Ishikawa (cell line): Measurements from ENCODE around the gene ABCC11.

Experiments
- CEBPB ChIP-seq: IDR thresholded peaks from 2 replicates; pipeline ENCODE4 v1.6.1; 2012
- CREB1 ChIP-seq: IDR thresholded peaks from 2 replicates; pipeline ENCODE4 v1.6.1; 2012; ENCODE audit warnings: low read depth
- EGR1 ChIP-seq: IDR thresholded peaks from 2 replicates; pipeline ENCODE4 v1.6.1; 2012
- EP300 ChIP-seq: IDR thresholded peaks from 2 replicates; pipeline ENCODE4 v1.6.1; 2012; ENCODE audit warnings: borderline replicate concordance
- FOXM1 ChIP-seq: IDR thresholded peaks from 2 replicates; pipeline ENCODE4 v1.6.1; 2012; ENCODE audit warnings: low read depth, borderline replicate concordance
- NFIC ChIP-seq: IDR thresholded peaks from 2 replicates; pipeline ENCODE4 v1.6.1; 2012
- RAD21 ChIP-seq: IDR thresholded peaks from 2 replicates; pipeline ENCODE4 v1.6.1; 2012; ENCODE audit warnings: low read depth
- TAF1 ChIP-seq: IDR thresholded peaks from 2 replicates; pipeline ENCODE4 v1.6.1; 2012; ENCODE audit warnings: low read depth, mild to moderate bottlenecking
- TCF12 ChIP-seq: IDR thresholded peaks from 2 replicates; pipeline ENCODE4 v1.6.1; 2012; ENCODE audit warnings: low read depth
- TEAD4 ChIP-seq: IDR thresholded peaks from 2 replicates; pipeline ENCODE4 v1.6.1; 2012
- YY1 ChIP-seq: IDR thresholded peaks from 2 replicates; pipeline ENCODE4 v1.6.1; 2012; ENCODE audit warnings: low read depth
- ZBTB7A ChIP-seq: IDR thresholded peaks from 2 replicates; pipeline ENCODE4 v1.6.1; 2012; ENCODE audit warnings: low read depth
- TF ChIP-seq, protein P1 (sequence below): IDR thresholded peaks from 2 replicates; pipeline ENCODE4 v1.6.1; 2012
- TF ChIP-seq, protein P2 (sequence below): IDR thresholded peaks from 2 replicates; pipeline ENCODE4 v1.6.1; 2012; ENCODE audit warnings: low read depth, mild to moderate bottlenecking
- TF ChIP-seq, protein P3 (sequence below): IDR thresholded peaks from 2 replicates; pipeline ENCODE4 v1.6.1; 2012

The ABCC11 gene

DNA sequence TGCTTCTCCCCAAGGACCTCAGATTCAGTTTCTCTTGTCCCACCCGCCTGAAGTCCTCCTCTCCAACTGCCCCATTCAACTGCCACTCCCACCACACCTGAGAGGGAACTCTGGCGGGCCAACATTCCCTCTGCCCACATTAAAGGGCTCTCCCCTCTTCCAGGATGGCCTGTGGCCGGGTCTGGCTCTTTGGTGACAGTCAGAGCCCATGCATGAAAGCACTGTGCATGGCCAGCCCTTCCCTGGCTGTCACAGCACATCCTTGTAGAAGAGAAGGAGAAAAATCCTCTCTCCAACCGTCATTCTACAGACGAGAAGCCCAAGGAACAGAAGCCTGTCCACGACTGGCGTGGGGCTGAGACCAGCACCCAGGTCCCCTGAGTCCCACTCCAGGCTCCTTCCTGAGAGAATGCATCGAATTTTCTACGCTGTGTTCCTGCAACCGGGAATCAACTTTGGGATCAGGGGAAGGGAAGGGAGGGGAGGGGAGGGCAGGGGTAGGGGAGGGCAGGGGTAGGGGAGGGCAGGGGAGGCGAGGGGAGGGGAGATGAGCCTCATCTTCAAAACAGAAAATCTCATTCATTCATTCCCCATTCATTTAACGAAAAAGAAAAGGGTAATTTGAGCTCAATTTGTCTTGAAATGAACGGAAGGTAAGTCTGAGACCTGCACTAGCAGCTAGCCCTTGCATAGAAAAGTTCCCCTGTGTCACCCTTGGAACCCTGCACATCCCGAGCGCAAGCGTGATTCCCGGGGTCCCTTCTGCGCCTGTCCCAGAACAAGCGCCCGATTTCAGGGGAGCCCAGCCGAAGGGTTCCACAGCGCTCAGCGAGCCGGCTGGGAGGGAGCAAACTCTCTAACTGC is 91.2 kb downstream of the ABCC11 start, which contains the start of gene ABCC12:
Gene ABCC12, minus strand, starts transcription at position 68 of the 864 bp plus-strand sequence. CDS start 9,569 bp downstream, outside the sequence.
- TF ChIP-seq CEBPB = no peak
- TF ChIP-seq, protein P1, sequence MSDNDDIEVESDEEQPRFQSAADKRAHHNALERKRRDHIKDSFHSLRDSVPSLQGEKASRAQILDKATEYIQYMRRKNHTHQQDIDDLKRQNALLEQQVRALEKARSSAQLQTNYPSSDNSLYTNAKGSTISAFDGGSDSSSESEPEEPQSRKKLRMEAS = no peak
- no peak for TF ChIP-seq TEAD4
- TF ChIP-seq, protein P2, sequence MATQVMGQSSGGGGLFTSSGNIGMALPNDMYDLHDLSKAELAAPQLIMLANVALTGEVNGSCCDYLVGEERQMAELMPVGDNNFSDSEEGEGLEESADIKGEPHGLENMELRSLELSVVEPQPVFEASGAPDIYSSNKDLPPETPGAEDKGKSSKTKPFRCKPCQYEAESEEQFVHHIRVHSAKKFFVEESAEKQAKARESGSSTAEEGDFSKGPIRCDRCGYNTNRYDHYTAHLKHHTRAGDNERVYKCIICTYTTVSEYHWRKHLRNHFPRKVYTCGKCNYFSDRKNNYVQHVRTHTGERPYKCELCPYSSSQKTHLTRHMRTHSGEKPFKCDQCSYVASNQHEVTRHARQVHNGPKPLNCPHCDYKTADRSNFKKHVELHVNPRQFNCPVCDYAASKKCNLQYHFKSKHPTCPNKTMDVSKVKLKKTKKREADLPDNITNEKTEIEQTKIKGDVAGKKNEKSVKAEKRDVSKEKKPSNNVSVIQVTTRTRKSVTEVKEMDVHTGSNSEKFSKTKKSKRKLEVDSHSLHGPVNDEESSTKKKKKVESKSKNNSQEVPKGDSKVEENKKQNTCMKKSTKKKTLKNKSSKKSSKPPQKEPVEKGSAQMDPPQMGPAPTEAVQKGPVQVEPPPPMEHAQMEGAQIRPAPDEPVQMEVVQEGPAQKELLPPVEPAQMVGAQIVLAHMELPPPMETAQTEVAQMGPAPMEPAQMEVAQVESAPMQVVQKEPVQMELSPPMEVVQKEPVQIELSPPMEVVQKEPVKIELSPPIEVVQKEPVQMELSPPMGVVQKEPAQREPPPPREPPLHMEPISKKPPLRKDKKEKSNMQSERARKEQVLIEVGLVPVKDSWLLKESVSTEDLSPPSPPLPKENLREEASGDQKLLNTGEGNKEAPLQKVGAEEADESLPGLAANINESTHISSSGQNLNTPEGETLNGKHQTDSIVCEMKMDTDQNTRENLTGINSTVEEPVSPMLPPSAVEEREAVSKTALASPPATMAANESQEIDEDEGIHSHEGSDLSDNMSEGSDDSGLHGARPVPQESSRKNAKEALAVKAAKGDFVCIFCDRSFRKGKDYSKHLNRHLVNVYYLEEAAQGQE = no peak
- TF ChIP-seq ZBTB7A = no peak
- no peak for TF ChIP-seq CREB1
- TF ChIP-seq NFIC = no peak
- TF ChIP-seq RAD21 = no peak
- no peak for TF ChIP-seq EGR1
- TF ChIP-seq, protein P3, sequence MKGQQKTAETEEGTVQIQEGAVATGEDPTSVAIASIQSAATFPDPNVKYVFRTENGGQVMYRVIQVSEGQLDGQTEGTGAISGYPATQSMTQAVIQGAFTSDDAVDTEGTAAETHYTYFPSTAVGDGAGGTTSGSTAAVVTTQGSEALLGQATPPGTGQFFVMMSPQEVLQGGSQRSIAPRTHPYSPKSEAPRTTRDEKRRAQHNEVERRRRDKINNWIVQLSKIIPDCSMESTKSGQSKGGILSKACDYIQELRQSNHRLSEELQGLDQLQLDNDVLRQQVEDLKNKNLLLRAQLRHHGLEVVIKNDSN = no peak

DNA sequence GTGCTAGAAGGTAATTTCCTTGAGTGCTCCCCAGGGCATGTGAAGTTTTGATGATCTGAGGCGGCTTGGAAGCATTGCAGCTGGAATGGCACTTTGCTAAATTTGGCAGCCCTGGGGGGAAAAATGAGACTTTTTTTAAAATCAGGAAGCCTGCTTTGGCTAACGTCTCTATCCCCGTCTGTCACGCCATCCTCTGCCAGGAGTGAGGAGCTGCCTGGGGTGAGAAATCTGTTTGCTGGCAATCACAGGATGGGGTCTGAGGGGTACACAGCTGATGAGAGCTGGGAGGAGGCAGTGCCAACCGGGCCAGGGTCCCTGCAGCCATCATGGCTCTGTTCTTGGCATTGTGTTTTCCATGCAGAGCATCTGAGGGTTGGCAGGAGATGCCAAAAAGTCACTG is 93.6 kb downstream of the ABCC11 start:
- TF ChIP-seq, protein P2 = no peak
- TF ChIP-seq TAF1 (no peak), EP300 (no peak), CEBPB (no peak), TEAD4 (no peak), CREB1 (no peak), TCF12 (no peak), NFIC (no peak), YY1 (no peak), RAD21 (no peak), EGR1 (no peak), FOXM1 (no peak), ZBTB7A (no peak)
- TF ChIP-seq, protein P1 = no peak
- TF ChIP-seq, protein P3 = no peak

DNA sequence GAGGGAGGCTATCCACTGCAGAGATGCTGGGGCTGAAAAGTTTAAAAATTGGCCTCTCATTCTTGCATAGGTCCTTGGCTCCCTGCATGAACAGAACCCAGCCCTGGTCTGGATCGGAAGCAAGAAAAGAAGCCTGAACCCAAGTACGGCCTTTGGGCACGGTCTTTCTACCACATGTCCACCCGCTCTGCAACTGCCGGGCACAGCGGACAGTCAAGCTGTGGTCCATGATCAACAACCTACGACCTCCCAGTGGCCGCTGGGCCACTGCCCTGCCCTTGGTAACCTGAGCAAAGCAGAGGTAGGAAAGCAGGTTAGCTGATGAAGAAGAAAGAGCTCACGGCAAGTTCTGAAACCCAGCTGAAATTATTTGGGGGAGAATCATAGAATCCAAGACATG is 95.1 kb downstream of the ABCC11 start:
- TF ChIP-seq EGR1 (no peak), FOXM1 (no peak), TEAD4 (no peak), CEBPB (no peak), YY1 (no peak), TAF1 (no peak), NFIC (no peak), ZBTB7A (no peak)
- TF ChIP-seq, protein P1 = no peak

DNA sequence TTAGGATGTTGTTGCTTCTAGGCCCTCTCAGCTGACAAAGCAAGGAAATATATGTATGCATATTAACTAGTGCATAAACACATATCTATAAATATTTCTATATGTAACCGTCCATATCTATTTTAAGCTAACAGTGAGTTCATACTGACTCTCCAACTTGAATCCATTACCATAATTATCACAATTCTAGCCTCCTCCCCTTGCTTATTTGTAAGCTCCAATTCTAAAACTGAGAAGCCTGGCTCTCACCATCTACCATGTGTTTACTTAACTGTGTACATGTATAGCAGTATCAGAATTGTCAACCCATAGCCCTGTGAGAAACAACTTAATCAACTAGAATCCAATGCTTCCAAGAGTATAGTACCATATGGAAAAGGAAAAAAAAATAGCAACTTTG is 96.6 kb downstream of the ABCC11 start:
- no peak for TF ChIP-seq TEAD4
- no peak for TF ChIP-seq NFIC
- no peak for TF ChIP-seq ZBTB7A
- TF ChIP-seq CEBPB = no peak
- no peak for TF ChIP-seq RAD21
- TF ChIP-seq TAF1 = no peak
- TF ChIP-seq, protein P2 = no peak
- no peak for TF ChIP-seq EP300
- no peak for TF ChIP-seq FOXM1
- TF ChIP-seq, protein P1 = no peak
- TF ChIP-seq, protein P3 = no peak
- TF ChIP-seq TCF12 = no peak
- no peak for TF ChIP-seq YY1
- TF ChIP-seq EGR1 = no peak
- TF ChIP-seq CREB1 = no peak
